Thyroid gland (tissue), 4 donors: ENCODE measurements around the gene INSM1. TPM values are rescaled to one million over a fixed set of nuclear protein-coding genes. Genes with fewer than 3 reads are reported as not detected.
"Not testable (repeated sequence)": the region's sequence is repeated elsewhere in the genome, so short reads cannot be mapped to it uniquely, and the experiment has no call there.

ENCODE experiments used
- DNase-seq, 2 donors: peaks; one replicate each; pipeline ENCODE4 v3.0.0-alpha.2; 2019
- H3K27ac ChIP-seq, 3 donors: fragments of 200-600 bp; sonication (generic); 1 replicate in 2 of 3; 2 replicates in 1 of 3; pipeline ENCODE4 v1.5.1; 2016 to 2019; ENCODE audit warnings: mild to moderate bottlenecking in 1 of 3, moderate library complexity in 1 of 3
- H3K27me3 ChIP-seq: fragments of 200-600 bp; sonication (generic); one replicate; pipeline ENCODE4 v1.5.1; 2019
- H3K36me3 ChIP-seq, 2 donors: fragments of 200-600 bp; sonication (generic); one replicate each; pipeline ENCODE4 v1.5.1; 2016 to 2019
- H3K4me1 ChIP-seq, 2 donors: fragments of 200-600 bp; sonication (generic); one replicate each; pipeline ENCODE4 v1.5.1; 2017 to 2019
- H3K4me3 ChIP-seq, 3 donors: fragments of 200-600 bp; sonication (generic); replicated peaks in 1 of 3; 1 replicate in 2 of 3; 2 replicates in 1 of 3; pipeline ENCODE4 v1.5.1; 2016; ENCODE audit warnings: mild to moderate bottlenecking in 1 of 3
- H3K9me3 ChIP-seq: fragments of 200-600 bp; sonication (generic); one replicate; pipeline ENCODE4 v1.5.1; 2017
- CTCF ChIP-seq, 6 experiments: fragments of 200-600 bp in 3 of 6; fragments of 450-650 bp in 3 of 6; sonication (generic) in 3 of 6; IDR thresholded peaks; one replicate each; pipeline ENCODE4 v1.5.1; 2016 to 2019; ENCODE audit warnings: antibody characterized with exemption in 6 of 6, mild to moderate bottlenecking in 2 of 6, inconsistent platforms in 1 of 6, moderate library complexity in 1 of 6
- POLR2A ChIP-seq, 2 donors: fragments of 450-650 bp; IDR thresholded peaks; one replicate each; pipeline ENCODE4 v1.6.1; 2017; ENCODE audit warnings: antibody characterized with exemption in 2 of 2, mild to moderate bottlenecking in 2 of 2, moderate library complexity in 1 of 2
- WGBS, 2 donors: methylation state at CpG; one replicate each; pipeline ENCODE4 v1.1.5; 2017; 5-methylcytosine and 5-hydroxymethylcytosine counted together
- intact Hi-C: fragments of 100-400 bp; cut with DNase I; formaldehyde crosslinking; loops from one replicate; pipeline ENCODE4 v1.15.1; 2023
- total RNA-seq, 4 donors: library from RNA; depleted of rRNA; stranded (reverse); fragments of >200 nt; gene quantifications; one replicate each; pipeline ENCODE4 v1.2.3, GENCODE V29; 2016

INSM1 gene
- total RNA-seq, 4 donors from 2014 or later, result 0.49 TPM; not detected in 3

DNA sequence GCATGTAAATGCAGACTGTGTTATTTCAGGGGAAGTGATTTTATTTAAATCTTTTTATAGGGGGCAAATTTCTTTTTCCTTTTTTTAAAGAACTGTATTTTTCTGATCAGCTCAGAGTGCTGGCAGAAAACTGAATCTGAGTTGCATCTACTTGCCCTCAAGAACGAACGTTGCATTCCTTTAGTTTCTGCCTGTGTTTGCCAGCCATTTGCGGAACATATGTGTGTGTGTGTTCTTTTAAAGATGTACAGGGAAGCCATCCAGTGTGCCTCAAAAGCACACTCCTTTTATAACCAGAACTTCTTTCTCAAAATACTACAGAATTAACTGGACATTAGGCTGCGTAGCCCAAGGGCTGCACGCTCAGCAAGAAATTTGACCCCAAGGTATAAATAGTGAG is 25.8 kb upstream of the INSM1 start:
- H3K36me3 ChIP-seq, result no peaks in the 10 kb centered on the region
- H3K27ac ChIP-seq, result no peak overlapping the region
- H3K4me3 ChIP-seq, result no peak overlapping the region
- intact Hi-C loops, result no loop called here
- 75 to 76% methylated on average over 5 of the region's 5 CpGs for WGBS, 2 donors
- no peak for DNase-seq
- H3K27me3 ChIP-seq, result no peaks in the 10 kb centered on the region
- no peaks in the 10 kb centered on the region for H3K9me3 ChIP-seq
- TF ChIP-seq CTCF (IDR thresholded peaks at IDR 0.05), result no peak
- no peak for TF ChIP-seq POLR2A (IDR thresholded peaks at IDR 0.05)
- H3K4me1 ChIP-seq, result no peaks in the 10 kb centered on the region

GRCh38 chr20:20343932-20344331 is 24.0 kb upstream of the INSM1 start:
- intact Hi-C loops, result no loop called here
- 51 to 67% methylated on average over 6 to 7 of the region's 7 CpGs for WGBS, 2 donors

DNA sequence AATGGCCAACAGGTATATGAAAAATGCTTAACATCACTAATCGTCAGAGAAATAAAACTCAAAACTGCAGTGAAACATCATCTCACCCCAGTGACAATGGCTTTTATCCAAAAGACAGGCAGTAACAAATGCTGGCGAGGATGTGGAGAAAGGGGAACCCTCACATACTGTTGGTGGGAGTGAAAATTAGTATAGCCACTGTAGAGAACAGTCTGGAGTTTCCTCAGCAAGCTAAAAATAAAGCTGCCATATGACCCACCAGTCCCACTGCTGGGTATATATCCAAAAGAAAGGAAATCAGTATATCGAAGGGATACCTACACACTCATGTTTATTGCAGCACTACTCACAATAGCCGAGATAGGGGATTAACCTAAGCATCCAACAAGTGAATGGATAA is 23.4 kb upstream of the INSM1 start:
- Histone ChIP-seq H3K4me3 (no peak overlapping the region), H3K9me3 (no peaks in the 10 kb centered on the region), H3K27me3 (no peaks in the 10 kb centered on the region), H3K36me3 (no peaks in the 10 kb centered on the region), H3K27ac (no peak overlapping the region), H3K4me1 (no peaks in the 10 kb centered on the region)
- 86 to 89% methylated on average over 4 of the region's 4 CpGs for WGBS, 2 donors
- no peak for DNase-seq
- TF ChIP-seq POLR2A (IDR thresholded peaks at IDR 0.05) (no peak), CTCF (IDR thresholded peaks at IDR 0.05) (no peak)
- intact Hi-C loops, result no loop called here

More at GRCh38 chr20:20343932-20344331, 24.0 kb upstream of the INSM1 start:
- DNase-seq, result no peak
- no peak for TF ChIP-seq POLR2A (IDR thresholded peaks at IDR 0.05)
- no peak for TF ChIP-seq CTCF (IDR thresholded peaks at IDR 0.05)
- Histone ChIP-seq H3K4me3 (no peak overlapping the region), H3K9me3 (no peaks in the 10 kb centered on the region), H3K27me3 (no peaks in the 10 kb centered on the region), H3K27ac (no peak overlapping the region), H3K36me3 (no peaks in the 10 kb centered on the region), H3K4me1 (no peaks in the 10 kb centered on the region)

- H3K27ac ChIP-seq, result no peak overlapping the region
- no peaks in the 10 kb centered on the region for H3K27me3 ChIP-seq
- WGBS, 2 donors, result 80 to 82% methylated on average over 3 of the region's 3 CpGs
- DNase-seq, result no peak
- TF ChIP-seq CTCF (IDR thresholded peaks at IDR 0.05), result no peak
- TF ChIP-seq POLR2A (IDR thresholded peaks at IDR 0.05), result no peak
- no peak overlapping the region for H3K4me3 ChIP-seq
- H3K9me3 ChIP-seq, result no peaks in the 10 kb centered on the region
- H3K4me1 ChIP-seq, result no peaks in the 10 kb centered on the region
- intact Hi-C loops, result no loop called here
- H3K36me3 ChIP-seq, result no peaks in the 10 kb centered on the region
Observed at GRCh38 chr20:20353576-20353975, 14.3 kb upstream of the INSM1 start.

GRCh38 chr20:20355503-20355902 is 12.4 kb upstream of the INSM1 start:
- DNase-seq, H3K36me3 ChIP-seq, H3K27ac ChIP-seq, H3K27me3 ChIP-seq, H3K4me3 ChIP-seq, intact Hi-C loops, H3K9me3 ChIP-seq, H3K4me1 ChIP-seq: not testable (repeated sequence)

DNA sequence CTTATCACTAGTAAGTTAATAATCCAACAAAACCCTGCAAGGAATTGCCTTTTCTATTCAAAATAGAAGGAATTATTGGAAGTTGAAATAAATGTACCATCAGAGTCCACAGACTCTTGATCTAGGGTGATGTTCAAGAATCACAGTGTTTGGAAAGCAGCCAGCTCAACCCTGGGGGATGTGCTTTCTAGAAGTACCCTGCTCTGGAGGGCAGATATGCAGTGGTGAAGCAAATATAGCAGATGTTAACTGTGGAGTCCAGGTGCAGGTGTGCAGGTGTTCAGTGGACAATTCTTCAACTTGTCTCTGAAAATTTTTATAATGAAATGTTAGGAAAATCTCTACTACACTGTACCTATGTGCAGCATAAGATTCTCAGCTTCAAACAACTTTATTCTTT is 9.1 kb upstream of the INSM1 start:
- H3K4me3 ChIP-seq, result no peak overlapping the region
- no peak overlapping the region for H3K27ac ChIP-seq
- intact Hi-C loops, result no loop called here
- DNase-seq, result no peak
- peaks cover 3% of the 10 kb centered on the region for H3K27me3 ChIP-seq
- H3K36me3 ChIP-seq, result no peaks in the 10 kb centered on the region
- no peaks in the 10 kb centered on the region for H3K9me3 ChIP-seq
- peaks cover under 1 to 5% of the 10 kb centered on the region in 2 donors for H3K4me1 ChIP-seq
- TF ChIP-seq POLR2A (IDR thresholded peaks at IDR 0.05), result no peak
- TF ChIP-seq CTCF (IDR thresholded peaks at IDR 0.05), result no peak
